ENCODE measurements around the gene NAV2.

- TF ChIP-seq EZH2 (optimal IDR thresholded peaks at IDR 0.05; ENCODE audit: low read depth, low read length) = no peak
- TF ChIP-seq, protein P1, sequence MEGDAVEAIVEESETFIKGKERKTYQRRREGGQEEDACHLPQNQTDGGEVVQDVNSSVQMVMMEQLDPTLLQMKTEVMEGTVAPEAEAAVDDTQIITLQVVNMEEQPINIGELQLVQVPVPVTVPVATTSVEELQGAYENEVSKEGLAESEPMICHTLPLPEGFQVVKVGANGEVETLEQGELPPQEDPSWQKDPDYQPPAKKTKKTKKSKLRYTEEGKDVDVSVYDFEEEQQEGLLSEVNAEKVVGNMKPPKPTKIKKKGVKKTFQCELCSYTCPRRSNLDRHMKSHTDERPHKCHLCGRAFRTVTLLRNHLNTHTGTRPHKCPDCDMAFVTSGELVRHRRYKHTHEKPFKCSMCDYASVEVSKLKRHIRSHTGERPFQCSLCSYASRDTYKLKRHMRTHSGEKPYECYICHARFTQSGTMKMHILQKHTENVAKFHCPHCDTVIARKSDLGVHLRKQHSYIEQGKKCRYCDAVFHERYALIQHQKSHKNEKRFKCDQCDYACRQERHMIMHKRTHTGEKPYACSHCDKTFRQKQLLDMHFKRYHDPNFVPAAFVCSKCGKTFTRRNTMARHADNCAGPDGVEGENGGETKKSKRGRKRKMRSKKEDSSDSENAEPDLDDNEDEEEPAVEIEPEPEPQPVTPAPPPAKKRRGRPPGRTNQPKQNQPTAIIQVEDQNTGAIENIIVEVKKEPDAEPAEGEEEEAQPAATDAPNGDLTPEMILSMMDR (IDR thresholded peaks at IDR 0.05; ENCODE audit: low read length) = no peak
- TF ChIP-seq EZH2phosphoT487 (IDR thresholded peaks at IDR 0.05; ENCODE audit: low read length) = no peak
Observed at GRCh38 chr11:19988598-19988997, 276.0 kb downstream of the NAV2 start.
